ENCODE results near the gene TMEM101.
"Not testable (repeated sequence)": the region's sequence is repeated elsewhere in the genome, so short reads cannot be mapped to it uniquely, and the experiment has no call there.

The TMEM101 gene

DNA sequence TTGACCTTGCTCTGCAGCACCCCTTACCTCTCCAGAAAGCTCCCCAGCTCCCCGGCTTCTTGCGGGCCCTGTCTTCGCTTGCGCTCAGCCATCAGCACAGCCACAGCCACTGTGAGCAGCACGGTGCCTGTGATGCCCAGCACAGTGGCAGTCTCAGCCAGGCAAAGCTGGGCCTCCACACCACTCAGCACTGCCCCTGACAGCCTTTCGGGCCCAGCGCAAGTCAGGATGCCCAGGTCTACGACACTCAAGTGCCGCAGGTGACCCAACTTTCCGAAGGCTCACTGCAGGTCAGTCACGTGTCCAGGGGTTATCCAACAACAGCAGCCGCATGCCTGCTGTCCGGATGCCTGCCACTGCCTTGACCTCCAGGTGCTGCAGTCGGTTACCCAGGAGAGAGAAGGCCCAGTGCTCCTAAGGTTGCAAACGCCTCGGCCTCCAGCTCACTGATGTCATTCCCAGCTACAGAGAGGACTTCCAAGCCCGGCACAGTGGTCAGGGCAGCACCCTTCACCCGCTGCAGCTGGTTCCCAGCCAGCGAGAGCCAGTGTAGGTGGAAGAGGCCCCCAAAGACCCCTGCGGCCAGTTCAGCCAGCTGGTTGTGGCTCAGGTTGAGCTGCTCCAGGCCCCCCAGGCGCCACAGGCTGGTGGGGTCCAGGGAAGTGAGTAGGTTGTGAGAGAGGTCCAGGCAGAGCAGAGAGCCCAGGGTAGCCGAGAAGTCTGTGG is 8.9 kb upstream of the TMEM101 start:
- DNase-seq, result no peak

DNA sequence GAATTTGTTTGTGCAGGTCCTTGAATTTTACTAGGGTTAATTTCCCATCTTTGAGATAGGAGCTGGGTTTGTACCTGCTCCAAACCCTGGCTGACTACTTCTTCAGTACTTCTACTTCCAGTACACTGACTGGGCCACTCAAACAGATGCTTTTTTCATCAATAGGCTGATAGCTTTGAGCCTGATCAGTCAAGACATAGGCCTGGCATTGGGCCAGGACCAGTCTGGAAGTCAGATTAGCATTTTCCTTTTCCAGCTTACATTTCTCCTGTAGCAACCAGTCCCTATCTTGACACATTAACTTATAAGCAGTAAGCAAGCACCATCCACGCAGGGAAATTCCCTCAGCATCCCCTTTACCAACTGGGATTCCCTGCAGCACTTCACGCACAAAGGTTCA is 7.5 kb upstream of the TMEM101 start:
- no peak for DNase-seq

DNA sequence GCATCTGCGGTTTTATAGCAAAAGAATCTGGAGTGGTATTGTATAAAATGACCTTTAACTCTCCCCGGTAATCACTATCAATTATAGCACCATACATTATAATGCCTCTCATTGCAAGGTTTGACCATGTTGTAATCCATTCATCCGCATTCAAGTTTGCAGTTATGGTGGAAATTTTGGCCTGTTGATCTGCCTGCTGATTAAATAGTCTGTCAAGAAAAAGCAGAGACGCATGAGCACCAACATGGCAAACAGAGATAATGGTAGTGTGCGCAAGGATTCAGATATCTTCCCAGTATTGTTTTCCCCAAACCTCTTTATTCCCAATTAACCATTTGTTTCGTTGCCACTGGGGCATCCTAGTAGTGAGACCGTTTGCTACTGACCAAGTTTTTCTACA is 6.5 kb upstream of the TMEM101 start:
- not testable (repeated sequence) for DNase-seq

DNA sequence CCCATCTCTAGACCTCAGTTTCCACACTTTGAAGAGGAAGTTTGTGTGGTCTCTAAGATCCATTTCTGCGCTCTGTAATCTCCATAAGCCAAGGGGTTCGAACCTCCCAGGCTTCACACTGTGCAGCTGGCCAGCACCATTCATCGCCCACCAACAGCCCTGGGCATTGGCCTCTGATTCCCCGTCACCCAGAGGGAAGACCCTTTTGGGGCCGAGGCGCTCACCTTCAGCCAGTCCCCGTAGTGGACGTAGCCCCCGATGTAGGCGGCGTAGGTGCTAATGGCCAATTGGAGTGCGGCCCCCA is 678 bp downstream of the TMEM101 start:
- DNase-seq, result no peak

DNA sequence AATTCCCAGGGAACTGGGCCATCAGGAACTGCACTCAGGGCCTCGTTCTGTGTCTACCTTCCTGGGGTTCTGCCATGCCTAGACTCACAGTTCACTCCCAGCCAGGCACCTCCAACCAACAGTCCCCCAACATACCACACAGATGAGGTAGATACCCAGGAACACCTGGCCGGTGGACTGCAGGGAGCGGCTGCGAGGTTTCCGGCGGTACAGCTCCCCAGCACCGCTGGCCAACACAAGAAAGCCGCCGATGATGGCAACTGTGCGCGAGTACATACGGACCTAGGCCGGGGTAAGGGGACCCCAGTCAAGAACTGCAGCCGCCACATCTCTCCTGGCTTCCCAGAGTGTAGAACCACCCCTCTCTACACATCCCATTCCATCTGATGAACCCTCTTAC is 1.9 kb downstream of the TMEM101 start:
- no peak for DNase-seq

DNA sequence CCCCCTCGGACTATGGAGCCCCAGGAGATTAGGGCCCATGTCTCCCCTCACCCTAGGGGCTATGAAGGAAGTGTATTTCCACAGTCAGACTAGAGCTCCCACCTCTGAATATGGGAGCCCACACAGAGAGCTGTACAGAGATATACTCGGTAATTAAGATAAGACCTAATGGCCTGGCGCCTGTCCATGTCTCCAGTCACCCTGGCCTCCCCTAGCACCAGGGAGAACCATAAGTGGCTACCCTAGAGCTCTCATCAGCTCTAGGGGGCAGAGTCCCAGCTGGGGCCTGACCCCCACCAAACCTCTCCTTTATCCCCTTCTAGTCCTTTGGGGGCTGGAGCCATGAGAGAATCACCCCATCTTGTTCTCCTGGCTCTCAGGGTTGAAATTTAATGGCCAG is 2.4 kb downstream of the TMEM101 start:
- no peak for DNase-seq

DNA sequence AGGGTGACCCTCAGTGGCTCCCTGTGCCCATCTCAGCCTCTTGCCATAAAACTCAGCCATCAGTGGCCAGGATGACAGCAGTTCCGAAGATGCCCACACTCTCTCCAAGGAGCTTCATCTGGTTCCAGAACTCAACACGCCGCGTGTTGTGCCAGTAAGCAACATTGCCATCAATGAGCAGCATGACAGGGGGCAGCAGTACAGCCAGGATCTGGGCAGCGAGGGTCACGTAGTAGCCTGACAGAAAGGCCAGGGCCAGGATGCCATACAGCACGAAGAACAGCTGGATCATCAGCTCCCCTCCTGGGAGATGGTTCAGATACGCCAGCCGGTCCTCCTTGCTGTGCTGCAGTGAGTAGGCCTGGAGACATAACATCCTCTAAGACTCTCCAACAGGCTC is 2.9 kb downstream of the TMEM101 start:
- no peak for DNase-seq

DNA sequence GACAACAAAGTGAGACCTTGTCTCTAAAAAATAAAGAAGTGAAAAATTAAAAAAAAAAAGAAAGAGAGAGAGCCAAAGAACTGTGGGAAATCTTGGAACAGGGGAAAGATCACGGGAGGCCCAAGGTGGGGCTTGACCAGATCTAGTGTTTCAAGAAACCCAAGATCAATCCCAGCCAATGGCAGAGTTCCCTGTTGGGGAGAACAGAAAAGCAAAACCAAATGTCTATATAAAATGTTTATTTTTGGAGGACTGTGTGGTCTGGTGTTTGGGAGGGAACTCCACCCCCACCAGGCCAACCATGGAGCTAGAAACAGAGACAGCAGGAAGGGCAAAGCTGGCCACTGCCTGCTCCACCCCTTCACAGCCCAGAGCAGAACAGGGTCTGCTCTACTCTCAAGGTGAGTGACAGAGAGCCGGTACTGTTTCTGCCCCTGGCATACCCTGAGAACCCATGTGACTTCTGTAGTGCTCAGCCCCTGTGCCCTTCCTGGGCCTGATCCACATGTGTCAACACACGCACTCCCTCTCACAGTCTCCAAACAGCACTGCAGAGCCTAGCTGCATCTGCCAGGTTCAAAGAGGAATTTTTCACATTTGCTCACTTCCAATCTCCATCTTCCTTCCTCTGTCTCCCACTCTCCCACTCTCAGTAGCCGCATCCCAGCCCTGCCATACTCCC is 3.7 kb downstream of the TMEM101 start:
- no peak for DNase-seq

DNA sequence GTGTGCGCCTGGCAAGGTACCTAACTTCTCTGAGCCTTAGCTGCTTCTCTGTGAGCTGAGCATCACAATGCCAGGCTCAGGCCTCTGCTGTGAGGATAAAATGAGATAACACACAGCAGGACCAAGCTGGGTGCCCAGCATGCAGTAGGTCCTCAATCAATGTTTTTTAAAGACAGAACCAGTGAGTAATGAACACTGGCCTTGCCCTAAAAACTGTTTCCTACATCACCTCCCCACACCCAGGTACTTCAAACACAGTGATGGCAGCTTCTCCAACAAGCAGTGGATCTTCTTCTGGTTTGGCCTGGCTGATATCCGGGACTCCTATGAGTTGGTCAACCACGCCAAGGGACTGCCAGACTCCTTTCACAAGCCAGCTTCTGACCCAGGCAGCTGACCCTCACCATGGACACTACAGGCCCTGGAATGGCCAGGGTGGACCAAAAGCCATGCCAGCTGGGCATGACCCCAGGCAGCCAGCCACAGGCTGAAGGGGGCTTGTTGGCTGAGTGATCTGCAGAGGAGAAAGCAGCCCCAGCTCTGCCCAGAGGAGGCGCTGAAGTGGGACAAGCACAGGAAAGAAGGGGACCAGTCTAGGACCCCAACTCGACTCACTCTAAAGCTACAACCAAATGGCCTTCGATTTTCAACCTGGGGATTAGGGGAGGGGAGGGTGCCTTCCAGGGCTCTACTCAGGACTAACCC is 6.4 kb downstream of the TMEM101 start:
- DNase-seq, result no peak

DNA sequence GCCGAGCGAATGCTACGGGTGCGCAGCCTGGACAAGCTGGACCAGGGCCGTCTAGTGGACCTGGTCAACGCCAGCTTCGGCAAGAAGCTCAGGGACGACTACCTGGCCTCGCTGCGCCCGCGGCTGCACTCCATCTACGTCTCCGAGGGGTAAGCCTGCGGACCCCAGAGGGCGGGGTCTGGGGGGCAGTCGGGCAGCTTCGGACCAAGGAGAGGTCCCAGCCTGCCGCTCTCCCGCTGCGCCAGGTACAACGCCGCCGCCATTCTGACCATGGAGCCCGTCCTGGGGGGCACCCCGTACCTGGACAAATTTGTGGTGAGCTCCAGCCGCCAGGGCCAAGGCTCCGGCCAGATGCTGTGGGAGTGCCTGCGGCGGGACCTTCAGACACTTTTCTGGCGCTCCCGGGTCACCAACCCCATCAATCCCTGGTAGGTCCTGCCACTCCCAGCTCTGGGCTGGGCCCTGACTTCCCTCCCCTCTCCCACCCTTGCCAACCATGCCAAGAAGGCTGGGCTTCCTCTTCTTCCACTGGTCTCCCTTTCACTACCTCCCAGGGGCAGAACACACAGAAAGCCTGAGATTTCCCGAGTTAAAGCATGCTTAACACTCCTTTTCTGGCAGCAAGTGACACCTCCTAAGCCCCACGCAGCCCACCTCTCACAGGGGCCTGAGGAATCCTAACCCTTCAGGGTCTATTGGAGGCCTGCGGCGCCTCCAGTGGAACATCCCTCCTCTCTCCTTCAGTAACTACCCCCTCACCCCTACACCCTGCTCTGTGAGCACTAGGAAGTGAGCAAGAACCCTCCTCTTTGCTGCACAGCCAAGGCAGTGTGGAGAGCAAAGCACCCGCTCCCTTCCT is 7.2 kb downstream of the TMEM101 start:
- no peak for DNase-seq

DNA sequence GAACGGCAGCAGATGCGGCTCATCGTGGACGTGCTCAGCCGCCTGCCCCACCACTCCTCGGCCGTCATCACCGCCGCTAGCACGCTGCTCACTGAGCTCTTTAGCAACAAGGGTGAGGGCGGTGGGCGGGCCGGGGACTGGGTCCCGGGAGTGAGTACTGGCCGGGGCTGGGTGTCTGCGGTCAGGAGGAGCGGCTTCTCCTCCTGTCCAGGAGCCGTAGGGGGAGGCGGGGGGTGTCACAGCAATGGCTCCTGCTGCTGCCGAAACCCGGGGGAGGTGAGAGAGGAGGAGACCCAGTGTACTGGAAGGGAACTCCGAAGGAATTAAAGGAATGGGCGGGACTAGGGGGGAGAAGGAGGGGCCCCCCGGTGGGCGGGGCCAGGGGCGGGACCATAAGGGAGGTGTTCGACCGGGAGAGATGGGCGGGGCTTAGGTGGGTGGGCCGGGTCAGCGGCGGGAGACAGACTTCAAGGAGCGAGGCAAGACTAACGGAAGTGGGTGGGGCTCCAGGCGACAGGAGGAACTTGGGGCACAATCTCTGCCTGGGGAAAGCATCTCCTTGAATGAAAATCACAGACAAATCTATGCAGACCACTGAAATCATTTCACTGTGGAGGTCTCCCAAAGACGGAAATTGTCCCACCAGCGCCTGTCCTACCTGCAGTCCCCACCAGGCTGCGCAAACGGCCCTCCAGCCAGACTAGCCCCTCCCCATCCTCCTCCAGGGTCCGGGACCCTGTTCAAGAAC is 8.0 kb downstream of the TMEM101 start:
- peak; percentile 83 for DNase-seq

DNA sequence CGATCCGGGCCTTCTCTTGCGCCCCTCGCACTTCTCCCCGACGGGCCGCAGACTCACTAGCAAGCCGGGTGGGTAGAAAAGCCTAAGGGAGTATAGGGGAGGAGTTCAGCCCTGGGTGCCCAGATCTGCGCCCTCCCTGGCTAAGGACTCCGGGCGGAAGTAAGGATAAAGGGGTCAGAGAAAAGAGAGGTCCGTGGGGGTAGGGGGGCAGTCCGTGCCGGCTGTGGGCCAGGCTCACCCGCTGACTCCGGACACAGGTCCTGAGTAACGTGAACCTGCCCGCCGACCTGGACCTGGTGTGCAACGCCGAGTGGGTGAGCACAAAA is 8.5 kb downstream of the TMEM101 start:
- DNase-seq, result peak; percentile 30

DNA sequence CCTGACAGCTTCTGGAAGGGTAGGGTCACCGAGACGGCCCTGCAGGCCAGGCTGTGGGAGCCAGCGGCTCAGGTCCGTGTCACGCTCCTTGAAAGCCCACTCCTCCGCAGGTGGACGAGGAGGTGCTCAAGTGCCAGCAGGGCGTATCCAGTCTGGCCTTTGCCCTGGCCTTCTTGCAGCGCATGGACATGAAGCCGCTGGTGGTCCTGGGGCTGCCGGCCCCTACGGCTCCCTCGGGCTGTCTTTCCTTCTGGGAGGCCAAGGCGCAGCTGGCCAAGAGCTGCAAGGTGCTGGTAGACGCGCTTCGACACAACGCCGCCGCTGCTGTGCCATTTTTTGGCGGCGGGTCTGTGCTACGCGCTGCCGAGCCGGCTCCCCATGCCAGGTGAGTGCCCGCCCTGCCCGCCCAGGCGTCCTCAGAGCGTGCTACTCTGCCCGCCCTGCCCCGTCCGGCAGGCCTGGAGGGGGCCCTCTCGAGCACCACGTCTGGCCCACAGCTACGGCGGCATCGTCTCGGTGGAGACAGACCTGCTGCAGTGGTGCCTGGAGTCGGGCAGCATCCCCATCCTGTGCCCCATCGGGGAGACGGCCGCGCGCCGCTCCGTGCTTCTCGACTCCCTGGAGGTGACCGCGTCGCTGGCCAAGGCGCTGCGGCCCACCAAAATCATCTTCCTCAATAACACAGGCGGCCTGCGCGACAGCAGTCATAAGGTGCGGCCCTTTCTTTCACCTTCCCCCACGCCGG is 9.1 kb downstream of the TMEM101 start:
- peak; percentile 33 for DNase-seq

DNA sequence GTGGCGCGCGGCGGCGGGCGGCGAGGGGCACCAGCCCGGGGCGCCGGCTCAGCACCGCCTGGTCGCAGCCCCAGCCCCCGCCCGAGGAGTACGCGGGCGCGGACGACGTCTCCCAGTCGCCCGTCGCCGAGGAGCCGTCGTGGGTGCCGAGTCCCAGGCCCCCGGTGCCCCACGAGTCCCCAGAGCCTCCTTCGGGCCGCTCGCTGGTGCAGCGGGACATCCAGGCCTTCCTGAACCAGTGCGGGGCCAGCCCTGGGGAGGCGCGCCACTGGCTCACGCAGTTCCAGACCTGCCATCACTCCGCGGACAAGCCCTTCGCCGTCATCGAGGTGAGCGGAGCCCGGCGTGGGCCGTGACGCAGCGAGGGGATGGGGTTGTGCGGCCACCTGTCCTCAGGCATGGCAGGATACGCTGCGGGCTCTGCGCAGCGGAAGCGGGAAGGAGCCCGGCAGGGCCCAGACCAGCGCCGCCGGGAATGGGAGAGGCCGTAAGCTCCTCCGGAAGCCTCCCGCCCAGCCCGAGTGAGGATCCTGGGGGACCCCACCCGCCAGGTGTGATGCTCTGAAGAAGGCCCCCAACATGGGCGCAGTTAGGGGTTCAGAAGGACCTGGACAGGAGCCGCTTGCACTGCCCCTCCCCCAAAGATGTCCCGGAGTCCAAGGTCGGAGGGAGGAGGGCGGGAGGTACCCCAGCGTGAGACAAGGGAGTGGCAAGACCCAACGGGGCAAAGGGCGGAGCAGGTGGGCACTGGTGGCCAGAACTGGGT is 9.8 kb downstream of the TMEM101 start:
- DNase-seq, result no peak

DNA sequence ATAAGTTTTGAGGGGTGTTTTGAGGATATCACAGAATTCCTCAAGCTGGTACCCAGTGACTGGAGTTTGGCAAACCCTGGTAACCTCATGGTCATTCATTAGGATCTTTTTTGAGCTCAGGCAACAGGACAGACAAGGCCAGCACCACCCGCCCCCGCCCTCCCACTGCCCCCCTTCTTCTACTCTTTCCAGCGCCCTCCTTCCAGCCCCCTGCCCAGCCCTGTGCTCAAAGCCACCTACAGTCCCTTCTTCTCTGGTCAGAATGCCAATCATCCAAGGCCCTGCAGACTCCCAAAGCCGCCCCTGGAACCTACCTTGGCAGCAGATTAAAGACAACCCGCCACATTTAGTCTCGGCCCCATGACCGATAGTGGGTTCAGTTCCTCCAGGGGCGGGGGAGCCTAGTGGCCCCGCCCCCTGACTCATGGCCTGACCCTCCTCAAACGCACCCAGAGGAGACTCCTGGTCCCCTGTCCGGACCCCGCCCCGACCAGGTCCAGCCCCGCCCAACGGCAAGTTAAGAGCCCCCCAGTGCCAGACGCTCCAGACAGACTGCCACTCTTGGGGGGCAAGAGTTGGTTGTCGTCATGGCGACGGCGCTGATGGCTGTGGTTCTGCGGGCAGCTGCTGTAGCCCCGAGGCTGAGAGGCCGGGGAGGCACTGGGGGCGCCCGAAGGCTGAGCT is 10.5 kb downstream of the TMEM101 start, which contains the start of gene NAGS:
Gene NAGS, plus strand, starts transcription at position 546 of the 684 bp plus-strand sequence. Its CDS starts 42 bp downstream, at position 588.
- peak; percentile 20 for DNase-seq

DNA sequence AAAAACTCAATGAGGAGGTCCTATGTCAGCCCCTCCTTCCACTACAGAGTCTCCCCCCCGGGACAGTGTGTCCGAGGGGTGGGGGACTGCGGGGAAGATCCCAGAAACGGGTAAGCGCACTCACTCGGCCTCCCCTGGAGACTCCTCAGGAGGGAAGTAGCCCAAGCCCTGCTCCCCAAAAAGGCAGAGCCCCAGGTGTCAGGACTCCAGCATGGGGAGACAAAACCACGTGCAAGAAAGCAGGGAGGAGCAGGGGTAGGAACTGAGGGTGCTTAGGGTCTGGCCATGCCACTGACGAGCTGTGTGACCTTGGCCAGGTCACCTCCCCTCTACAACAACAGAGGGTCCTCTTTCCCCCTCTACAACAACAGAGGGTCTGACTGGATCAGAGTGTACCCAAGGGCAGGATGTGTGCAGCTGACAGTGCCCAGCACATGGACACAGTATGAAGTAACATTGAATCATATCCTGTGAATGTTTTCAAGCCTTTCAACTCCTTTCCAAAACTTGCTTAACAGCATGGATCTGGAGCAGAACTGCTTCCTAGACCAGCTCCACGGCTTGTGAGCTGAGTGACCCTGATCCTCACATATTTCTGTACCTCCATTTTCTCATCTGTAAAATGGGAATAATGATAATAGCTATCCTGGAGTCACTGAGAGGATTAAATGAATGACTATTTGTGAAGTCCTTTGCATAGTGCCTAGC is 12.5 kb downstream of the TMEM101 start:
- DNase-seq, result no peak

DNA sequence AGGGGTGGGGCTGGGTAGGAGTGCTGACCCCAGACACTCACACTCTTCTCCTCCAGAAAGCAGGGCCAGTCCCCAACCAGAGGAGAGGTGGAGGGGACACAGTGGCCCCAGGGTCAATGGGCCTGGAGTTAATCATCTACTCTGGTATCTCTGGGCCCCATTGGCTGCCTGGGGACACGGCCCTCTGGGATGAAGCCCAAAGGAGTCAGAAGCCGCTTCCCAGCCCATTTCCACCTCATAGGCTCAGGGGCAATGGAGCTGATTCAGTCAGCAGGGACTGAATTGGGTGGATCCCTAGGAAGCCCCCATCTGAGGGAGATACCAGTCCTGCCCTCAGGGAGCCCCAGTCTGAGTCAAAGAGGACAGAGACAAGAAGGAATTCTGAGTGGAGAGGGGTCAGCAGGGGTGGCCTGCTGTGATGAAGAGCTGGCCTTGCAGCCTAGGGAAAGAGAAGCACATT is 13.3 kb downstream of the TMEM101 start:
- no peak for DNase-seq

DNA sequence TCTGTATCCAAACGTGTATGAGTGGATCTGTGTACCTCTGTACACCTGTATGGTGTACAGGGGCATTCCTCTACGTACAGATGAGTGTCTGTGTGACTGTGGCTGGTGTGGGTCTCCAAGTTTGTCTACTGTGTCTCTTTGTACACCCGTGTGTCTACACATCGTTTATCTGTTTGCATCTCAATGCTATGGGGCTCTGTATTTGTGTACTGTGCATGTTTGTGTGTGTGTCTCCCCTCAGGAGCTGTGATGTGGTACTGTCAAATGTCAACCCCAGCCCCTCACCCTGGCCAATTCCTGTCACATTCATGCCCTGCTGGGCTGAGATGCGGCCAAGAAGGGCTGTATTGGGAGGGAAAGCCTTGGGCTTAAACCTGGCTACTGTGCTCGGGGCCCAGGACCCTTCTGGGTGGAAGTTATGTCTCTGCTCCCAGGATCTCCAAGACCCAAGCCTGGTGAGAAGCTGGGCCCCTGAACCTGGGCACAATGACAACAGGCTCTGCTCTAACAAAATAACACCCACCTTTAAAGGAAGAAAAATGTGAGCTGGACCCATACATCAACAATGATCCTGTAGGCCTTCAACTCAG is 13.8 kb downstream of the TMEM101 start:
- no peak for DNase-seq

DNA sequence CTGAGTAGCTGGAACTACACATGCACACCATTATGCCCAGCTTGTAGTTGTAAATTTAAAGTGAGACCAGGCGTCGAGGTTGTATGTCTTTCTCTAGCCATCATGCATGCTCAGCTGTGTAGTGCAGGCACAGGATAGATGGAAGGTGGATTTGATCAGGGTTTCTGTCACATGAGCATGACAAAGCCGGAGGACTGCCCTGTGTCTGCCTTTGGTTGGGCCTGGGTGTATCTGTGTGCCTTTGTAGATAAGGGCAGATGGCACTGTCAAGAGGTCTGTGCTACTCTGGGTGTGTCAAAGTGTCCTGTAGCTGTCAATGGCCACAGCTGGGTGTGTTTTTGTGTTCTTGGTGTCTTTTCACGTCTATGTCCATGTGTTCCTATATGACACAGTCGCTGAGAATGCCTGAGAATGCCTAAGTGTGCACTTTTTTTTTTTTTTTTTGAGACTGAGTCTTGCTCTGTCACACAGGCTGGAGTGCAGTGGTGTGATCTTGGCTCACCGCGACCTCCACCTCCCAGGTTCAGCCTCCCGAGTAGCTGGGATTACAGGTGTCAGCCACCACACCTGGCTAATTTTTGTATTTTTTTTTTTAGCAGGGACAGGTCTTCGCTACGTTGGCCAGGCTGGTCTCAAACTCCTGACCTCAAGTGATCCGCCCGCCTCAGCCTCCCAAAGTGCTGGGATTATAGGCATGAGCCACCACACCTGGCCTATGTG is 14.5 kb downstream of the TMEM101 start:
- DNase-seq, result no peak

Data from NCI-H1105 treated with DMSO at 0.1 percent for 48 hours (cell line).